GM12892 (cell line): ENCODE data around the gene NAXD.

Experiments used
- DNase-seq: peaks from one replicate; pipeline ENCODE4 v3.0.0; 2011; ENCODE audit not compliant: insufficient read length
- FAIRE-seq: peaks from 2 replicates; lab custom pipeline; 2011; peaks lifted over from hg19 to GRCh38; lab: Jason Lieb, UNC
- POLR2A ChIP-seq: IDR thresholded peaks from 2 replicates; pipeline ENCODE4 v1.6.1; 2011; ENCODE audit warnings: low read depth, low read length, control low read depth
- POLR2AphosphoS5 ChIP-seq: IDR thresholded peaks from 2 replicates; pipeline ENCODE4 v1.6.1; 2011; ENCODE audit warnings: low read depth, low read length, control low read depth
- TAF1 ChIP-seq: IDR thresholded peaks from 2 replicates; pipeline ENCODE4 v1.6.1; 2011; ENCODE audit warnings: low read depth, mild to moderate bottlenecking, control low read depth, low read length, borderline replicate concordance

NAXD gene

GRCh38 chr13:110578363-110578762 is 37.0 kb upstream of the NAXD start:
- FAIRE-seq, result no peak
- no peak for TF ChIP-seq TAF1
- TF ChIP-seq POLR2AphosphoS5, result no peak
- TF ChIP-seq POLR2A, result no peak
- DNase-seq, result no peak

GRCh38 chr13:110580800-110581199 is 34.5 kb upstream of the NAXD start:
- TF ChIP-seq POLR2A (no peak), TAF1 (no peak), POLR2AphosphoS5 (no peak)
- FAIRE-seq, result no peak
- no peak for DNase-seq

GRCh38 chr13:110581506-110582185 is 33.7 kb upstream of the NAXD start:
- FAIRE-seq (no peak), DNase-seq (no peak)
- TF ChIP-seq POLR2A, result no peak
- no peak for TF ChIP-seq TAF1
- TF ChIP-seq POLR2AphosphoS5, result no peak

GRCh38 chr13:110582421-110582954 is 32.9 kb upstream of the NAXD start:
- FAIRE-seq (no peak), DNase-seq (no peak)
- TF ChIP-seq POLR2A (no peak), TAF1 (no peak), POLR2AphosphoS5 (no peak)

GRCh38 chr13:110583178-110583865 is 32.0 kb upstream of the NAXD start:
- TF ChIP-seq POLR2A (no peak), POLR2AphosphoS5 (no peak), TAF1 (no peak)
- DNase-seq (no peak), FAIRE-seq (no peak)

- DNase-seq (no peak), FAIRE-seq (no peak)
- no peak for TF ChIP-seq POLR2A
- TF ChIP-seq TAF1, result no peak
- no peak for TF ChIP-seq POLR2AphosphoS5
Measured at GRCh38 chr13:110589793-110590390, 25.5 kb upstream of the NAXD start.

GRCh38 chr13:110590577-110590976 is 24.8 kb upstream of the NAXD start:
- FAIRE-seq, result no peak
- TF ChIP-seq TAF1 (no peak), POLR2A (no peak), POLR2AphosphoS5 (no peak)
- DNase-seq, result no peak

- DNase-seq (no peak), FAIRE-seq (no peak)
- TF ChIP-seq POLR2A (no peak), POLR2AphosphoS5 (no peak), TAF1 (no peak)
Measured at GRCh38 chr13:110592665-110593064, 22.7 kb upstream of the NAXD start.

GRCh38 chr13:110593430-110594130 is 21.8 kb upstream of the NAXD start:
- FAIRE-seq (no peak), DNase-seq (peak; percentile 38)
- no peak for TF ChIP-seq POLR2A
- no peak for TF ChIP-seq POLR2AphosphoS5
- no peak for TF ChIP-seq TAF1

- no peak for DNase-seq
Measured at GRCh38 chr13:110597041-110597689, 18.2 kb upstream of the NAXD start.

GRCh38 chr13:110600261-110600819 is 15.0 kb upstream of the NAXD start:
- DNase-seq (no peak), FAIRE-seq (no peak)
- no peak for TF ChIP-seq POLR2AphosphoS5
- TF ChIP-seq TAF1, result no peak
- TF ChIP-seq POLR2A, result no peak

More at GRCh38 chr13:110597041-110597689, 18.2 kb upstream of the NAXD start:
- no peak for TF ChIP-seq TAF1
- FAIRE-seq, result no peak
